Esophagus squamous epithelium (tissue), 4 donors: ENCODE measurements around the gene MYO18A.
"Not testable (repeated sequence)": the region's sequence is repeated elsewhere in the genome, so short reads cannot be mapped to it uniquely, and the experiment has no call there.

Experiments
- POLR2A ChIP-seq, 4 donors: fragments of 450-650 bp; IDR thresholded peaks; one replicate each; pipeline ENCODE4 v1.6.1; 2017; ENCODE audit warnings: antibody characterized with exemption in 4 of 4, mild to moderate bottlenecking in 4 of 4, moderate library complexity in 3 of 4
- TF ChIP-seq, protein P1 (sequence below), 6 experiments: fragments of 450-650 bp in 4 of 6; fragments of 200-600 bp in 2 of 6; sonication (generic) in 2 of 6; IDR thresholded peaks; one replicate each; pipeline ENCODE4 v1.5.1; 2016 to 2019; ENCODE audit warnings: antibody characterized with exemption in 6 of 6, mild to moderate bottlenecking in 4 of 6, moderate library complexity in 4 of 6

DNA sequence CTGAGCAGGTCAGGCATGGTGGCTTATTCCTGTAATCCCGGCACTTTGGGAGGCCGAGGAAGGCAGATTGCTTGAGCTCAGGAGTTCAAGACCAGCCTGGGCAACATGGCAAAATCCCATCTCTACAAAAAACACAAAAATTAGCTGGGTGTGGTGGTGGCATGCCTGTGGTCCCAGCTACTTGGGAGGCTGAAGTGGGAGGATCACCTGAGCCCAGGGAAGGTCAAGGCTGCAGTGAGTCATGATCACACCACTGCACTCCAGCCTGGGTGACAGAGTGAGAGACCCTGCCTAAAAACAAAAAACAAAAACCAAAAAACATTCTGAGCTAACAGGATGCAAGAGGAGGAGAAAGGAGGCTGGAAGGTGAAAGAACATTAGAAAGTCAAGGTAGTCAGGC, 33.0 kb downstream of the MYO18A start:
- TF ChIP-seq POLR2A (IDR thresholded peaks at IDR 0.05): not testable (repeated sequence)
- TF ChIP-seq, protein P1, sequence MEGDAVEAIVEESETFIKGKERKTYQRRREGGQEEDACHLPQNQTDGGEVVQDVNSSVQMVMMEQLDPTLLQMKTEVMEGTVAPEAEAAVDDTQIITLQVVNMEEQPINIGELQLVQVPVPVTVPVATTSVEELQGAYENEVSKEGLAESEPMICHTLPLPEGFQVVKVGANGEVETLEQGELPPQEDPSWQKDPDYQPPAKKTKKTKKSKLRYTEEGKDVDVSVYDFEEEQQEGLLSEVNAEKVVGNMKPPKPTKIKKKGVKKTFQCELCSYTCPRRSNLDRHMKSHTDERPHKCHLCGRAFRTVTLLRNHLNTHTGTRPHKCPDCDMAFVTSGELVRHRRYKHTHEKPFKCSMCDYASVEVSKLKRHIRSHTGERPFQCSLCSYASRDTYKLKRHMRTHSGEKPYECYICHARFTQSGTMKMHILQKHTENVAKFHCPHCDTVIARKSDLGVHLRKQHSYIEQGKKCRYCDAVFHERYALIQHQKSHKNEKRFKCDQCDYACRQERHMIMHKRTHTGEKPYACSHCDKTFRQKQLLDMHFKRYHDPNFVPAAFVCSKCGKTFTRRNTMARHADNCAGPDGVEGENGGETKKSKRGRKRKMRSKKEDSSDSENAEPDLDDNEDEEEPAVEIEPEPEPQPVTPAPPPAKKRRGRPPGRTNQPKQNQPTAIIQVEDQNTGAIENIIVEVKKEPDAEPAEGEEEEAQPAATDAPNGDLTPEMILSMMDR (IDR thresholded peaks at IDR 0.05): not testable (repeated sequence)
